HS-5 (cell line): ENCODE results near the gene VARS1.
A peak's percentile ranks its signal among the peaks of the same experiment; 100 is the strongest.

Experiments
- DNase-seq: peaks from one replicate; pipeline ENCODE4 v3.0.0-alpha.2; 2012; ENCODE audit warnings: low read depth

Gene VARS1

DNA sequence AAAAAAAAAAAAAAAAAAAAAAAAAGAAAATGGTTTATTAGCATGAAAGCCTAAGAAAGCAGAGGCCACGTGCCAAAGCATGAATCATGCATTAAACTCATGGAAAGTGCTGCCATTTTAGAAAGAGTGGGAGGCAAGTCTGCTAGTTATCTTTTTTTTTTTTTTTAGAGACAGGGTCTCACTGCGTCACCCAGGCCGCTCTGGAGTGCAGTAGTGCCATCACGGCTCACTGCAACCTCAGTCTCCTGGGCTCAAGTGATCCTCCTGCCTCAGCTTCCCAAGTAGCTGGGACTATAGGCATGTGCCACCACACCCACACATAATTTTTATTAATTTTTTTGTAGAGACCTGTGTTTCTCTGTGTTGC is 23.6 kb downstream of the VARS1 start:
- no peak for DNase-seq

DNA sequence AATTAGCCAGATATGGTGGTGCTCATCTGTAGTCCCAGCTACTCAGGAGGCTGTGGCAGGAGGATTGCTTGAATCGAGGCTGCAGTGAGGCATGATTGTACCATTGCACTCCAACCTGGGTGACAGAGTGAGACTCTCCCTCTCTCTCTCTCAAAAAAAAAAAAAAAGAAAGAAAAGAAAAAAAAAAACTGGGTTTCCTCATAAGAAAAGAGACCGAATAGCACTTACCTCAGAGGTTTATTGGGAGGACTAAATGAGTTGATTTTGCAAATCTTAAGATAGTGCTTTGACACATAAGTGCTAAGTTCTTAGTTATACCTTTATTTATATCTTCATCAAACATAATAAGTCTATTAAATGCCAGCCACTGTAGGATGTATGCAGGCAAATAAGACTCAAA is 24.7 kb downstream of the VARS1 start:
- DNase-seq = no peak

DNA sequence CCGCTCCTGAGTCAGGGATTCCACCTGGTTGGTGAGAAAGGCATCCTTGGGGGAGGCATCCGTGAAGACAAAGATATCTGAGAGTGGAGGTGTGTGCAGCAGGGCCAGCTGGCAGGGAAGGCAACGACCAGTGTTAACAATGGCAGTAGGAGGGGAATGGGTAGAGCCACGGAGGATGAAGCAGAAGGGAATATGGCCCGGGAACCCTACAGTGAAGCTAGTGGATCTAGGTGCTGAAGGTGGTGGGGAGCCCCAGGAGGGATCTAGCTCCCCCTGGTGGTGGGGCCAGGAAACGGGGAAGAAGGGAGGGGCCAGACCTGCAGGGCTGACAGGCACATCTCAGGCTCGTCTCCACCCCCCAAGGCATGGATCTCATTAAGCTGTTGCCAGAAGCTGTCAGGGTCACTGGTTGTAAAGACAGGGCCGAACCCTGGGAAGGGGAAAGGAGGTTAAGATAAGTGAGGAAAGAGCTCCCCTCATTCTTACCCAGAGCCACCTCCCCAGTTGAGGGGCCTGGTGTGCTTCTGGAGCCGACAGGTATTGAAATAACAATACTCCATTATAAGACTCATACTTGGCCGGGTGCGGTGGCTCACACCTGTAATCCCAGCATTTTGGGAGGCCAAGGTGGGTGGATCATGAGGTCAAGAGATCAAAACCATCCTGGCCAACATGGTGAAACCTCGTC is 25.7 kb downstream of the VARS1 start:
- DNase-seq = no peak

DNA sequence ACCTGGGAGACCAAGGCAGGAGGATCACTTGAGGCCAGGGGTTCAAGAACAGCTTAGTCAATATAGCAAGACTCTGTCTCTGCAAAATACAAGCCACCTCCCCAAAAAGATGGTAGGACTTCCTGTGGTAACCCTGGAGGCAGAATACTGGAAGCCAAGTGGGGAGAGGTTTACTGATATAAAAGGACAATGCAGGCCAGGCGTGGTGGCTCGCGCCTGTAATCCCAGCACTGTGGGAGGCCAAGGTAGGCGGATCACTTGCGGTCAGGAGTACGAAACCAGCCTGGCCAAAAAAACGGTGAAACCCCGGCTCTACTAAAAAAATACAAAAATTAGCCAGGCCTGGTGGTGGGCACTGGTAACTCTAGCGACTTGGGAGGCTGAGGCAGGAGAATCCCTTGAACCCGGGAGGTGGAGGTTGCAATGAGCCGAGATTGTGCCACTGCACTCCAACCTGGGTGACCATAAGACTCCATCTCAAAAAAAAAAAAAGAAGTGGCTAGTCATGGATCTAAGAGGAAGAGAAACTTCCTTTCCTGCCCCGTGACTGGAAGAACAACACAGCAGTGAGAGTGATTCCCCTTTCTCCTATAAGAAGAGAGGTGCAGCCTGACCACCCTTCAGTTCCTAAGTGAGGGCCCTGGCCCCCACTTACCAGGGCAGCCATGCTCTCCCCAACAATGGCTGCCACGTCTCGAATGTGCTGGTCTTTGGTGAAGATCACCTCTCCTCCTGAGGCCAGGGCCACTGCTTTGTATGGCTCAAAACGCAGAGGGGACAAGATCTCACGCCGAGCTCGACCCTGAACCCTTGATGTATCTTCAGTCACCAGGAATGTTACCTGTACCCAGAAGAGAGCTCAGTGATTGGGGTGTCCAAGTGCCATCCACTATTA is 26.9 kb downstream of the VARS1 start:
- DNase-seq = no peak

DNA sequence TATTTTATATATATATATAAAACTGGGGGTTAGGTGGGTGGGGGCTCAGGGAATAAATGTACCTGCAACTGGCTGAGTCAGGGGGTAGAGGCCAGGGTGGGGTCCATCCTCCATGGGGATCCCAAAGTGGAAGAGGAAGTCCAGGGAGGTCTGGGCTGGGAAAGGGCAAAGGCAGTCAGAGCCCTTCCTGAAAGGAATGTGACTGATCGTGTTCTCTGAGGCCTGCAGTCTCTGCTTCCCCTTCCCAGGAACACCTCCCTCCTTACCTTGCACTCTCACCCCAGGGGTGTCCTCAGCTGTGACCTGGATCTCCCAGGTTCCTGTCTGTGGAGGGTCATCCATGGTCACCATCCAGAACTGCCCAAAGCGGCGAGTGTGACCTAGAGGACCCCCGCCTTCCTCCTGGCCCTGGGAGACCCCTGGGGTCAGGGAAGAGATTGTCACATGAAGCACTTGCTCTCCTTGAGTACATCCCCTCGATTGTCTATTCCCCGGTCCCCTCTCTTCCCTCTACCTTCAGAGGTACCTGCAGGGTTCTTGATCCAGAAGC is 28.4 kb downstream of the VARS1 start:
- DNase-seq = no peak

DNA sequence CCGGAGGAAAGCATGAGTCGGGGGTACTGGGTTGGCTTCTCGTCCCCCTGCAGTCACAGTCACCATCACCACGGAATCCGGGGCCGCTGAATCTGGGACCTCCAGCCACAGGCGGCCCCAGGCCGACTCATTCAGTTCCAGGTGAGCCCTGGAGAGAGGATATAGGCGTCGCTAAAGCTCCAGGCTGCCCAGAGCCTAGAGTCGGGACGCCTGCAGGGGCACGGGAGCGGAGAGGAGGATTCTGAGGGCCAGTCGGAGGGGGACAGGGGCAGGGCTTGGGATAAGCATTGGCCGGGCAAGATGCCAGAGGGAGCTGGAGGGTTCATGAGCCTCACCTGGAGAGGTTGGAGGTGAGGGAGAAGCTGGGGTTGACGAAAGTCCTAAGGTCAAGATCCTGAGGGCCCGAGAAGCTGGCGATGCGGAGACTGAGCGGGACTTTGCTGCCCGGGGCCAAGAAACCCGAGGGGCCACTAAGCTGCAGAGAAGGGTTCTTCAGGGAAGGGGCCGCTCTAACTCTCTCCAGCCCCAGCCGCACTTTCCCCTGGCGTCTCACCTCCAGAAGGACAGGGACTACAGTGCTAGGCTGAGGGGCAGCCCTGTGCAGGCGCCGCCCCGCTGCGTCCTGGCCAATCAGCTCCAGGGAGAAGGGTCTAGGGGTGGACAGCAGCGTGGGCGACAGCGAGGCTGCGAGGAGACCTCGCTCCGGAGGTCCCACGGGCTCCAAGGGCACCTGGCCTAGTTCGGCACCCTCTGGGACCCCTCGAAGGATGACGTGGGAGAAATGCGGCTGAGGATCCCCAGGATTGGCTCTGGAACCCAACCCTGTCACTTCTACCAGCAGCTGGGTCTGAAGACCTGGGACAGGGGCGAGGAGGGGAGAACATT is 29.4 kb downstream of the VARS1 start:
- DNase-seq = no peak

DNA sequence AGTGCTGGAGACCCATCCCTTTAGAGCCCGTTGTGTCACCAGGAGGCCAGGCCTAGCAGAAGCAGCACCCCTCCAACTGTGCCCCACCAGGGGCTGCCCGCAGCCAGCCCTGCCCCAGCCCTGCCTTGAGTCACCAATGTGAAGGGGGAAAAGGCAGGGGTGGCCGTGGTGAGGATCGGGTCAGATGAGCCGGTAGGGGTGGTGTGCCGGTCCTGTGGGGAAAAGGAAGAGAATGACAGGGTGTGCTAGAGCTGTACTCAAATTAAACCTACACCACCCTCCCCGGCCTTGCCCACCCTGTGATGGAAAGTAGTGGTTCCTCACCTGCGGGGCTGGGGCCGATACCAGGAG is 30.0 kb downstream of the VARS1 start:
- no peak for DNase-seq

DNA sequence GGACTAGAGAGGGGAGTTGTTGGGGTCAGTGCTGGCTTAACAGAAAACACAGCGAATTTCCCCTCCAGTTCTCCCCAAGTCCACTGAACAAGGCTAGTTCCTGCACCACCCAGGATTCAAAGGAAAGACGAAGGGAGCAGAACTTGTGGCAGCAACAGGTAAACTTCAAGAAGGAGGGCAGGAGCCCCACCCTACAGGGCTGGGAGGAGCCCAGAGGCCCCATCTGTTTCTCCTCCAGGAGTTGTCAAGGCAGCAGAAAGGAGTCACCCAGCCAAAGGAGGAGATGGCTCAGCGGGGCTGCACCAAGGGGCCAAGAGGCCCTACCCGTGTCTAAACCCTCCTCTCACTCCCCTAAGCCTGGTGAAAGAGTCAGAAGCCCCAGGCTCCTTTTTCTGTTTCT is 31.4 kb downstream of the VARS1 start:
- no peak for DNase-seq

DNA sequence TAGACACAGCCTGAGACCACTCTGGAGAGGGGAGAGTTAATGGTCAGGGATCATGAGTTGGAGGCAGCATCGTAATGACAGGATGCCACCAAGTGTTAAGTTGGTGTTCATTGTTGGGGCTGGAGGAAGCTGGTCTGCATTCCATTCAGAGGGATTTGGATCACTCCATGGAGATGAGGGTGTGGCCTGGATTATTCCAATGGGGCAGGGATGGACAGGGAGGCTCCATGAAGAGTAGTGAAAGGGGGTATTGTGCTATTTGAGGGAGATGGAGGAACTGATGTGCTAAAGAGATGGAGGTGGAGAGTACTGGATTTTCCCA is 32.0 kb downstream of the VARS1 start:
- peak; percentile 32 for DNase-seq

DNA sequence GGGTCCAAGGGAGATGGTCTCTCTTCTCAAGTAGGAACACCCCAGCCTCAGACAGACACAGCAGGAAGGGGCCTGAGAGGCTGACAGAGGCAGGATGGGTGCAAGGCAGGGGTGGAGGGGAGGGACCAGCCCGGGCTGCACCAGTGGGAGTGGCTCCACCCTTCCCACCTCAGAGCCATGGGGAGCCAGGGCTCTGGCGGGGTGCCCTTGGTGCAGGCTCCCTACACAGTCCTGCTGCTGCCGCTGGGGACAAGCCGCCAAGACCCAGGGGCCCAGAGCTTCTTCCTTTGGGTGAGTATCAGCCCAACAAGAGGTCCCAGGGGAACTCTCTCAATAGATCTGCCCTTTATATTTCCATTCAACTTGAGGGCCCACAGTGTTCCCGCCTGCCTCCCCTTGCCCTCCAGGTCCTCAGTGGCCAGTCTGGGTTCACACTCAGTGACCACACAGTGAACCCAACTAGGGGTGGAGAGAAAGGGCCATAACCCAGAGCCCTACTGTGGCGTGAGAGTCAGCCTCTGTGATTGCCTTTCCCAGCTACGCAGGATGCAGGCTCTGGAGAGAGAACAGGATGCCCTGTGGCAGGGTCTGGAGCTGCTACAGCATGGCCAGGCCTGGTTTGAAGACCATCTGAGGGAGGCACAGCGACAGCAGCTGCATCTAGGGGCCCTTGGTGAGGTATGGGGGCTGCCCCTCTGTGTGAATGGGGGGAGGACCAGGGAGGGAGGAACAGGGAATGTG is 32.5 kb downstream of the VARS1 start:
- no peak for DNase-seq

DNA sequence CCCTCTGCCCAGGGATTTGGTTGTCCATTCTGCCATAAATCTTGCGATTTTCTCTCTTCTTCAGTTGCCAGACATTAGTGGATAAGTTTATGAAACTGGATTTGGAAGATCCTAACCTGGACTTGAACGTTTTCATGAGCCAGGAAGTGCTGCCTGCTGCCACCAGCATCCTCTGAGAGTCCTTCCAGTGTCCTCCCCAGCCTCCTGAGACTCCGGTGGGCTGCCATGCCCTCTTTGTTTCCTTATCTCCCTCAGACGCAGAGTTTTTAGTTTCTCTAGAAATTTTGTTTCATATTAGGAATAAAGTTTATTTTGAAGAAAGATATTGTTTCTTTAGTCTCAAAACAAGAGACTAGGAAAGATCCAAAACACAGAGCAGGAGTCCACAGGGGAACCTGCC is 33.2 kb downstream of the VARS1 start, which contains the start of gene SAPCD1:
SAPCD1 (plus strand) TSS at position 301 of the 400 bp plus-strand sequence. CDS start 399 bp downstream, outside the sequence.
- no peak for DNase-seq

DNA sequence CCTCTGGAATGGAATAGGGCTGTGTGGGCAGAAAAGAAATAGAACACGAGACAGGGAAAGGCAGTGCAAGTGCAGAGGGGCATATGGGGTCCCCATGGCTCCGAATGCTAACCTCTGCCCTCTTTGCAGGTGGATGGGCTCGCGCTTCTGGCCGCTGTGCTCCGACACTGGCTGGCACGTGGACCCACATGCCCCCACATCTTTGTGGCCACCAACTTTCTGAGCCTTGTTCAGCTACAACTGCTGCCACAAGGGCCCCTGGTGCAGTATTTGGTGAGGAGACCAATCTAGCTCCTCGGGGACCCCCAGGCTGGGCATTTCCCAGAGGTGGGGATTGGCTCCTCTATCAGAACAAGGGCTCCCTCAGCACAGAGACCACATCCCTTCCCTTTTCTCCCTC is 34.2 kb downstream of the VARS1 start:
- no peak for DNase-seq

DNA sequence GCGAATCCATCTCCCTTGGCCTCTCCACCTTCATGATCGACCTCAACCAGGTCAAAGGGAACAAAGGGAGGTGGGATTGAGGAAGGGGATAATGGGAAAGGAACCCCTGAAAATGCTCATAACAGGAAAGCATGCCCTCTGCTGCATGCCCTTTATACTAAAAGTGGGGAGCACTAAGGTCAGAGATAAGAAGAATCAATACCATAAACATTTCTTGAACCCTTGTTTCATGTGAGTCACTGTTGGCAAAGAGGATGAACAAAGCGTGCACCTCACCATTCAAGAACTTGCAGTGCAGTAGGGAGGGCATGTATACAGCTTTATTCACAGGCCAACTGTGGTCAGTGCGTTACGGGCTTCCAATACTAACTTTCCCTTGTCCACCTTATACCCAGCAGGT is 34.8 kb downstream of the VARS1 start:
- no peak for DNase-seq

DNA sequence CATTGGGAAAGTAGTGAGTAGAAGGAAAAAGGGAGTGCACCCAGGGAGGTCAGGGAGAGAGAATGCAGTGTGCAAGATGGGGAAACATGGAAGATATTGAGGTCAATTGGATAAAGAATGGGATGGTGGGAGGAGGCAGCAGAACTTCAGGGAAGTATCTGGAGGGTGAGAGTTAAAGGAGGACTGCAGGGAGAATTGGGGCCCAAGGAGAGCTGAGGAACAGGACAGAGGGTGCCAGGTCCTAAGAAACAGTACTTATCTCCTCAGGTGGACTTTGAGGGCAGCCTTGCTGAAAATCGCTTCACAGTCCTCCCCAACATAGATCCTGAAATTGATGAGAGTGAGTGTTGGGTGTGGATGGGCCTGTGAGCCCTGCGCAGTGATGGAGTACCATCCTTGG is 37.3 kb downstream of the VARS1 start:
- no peak for DNase-seq

DNA sequence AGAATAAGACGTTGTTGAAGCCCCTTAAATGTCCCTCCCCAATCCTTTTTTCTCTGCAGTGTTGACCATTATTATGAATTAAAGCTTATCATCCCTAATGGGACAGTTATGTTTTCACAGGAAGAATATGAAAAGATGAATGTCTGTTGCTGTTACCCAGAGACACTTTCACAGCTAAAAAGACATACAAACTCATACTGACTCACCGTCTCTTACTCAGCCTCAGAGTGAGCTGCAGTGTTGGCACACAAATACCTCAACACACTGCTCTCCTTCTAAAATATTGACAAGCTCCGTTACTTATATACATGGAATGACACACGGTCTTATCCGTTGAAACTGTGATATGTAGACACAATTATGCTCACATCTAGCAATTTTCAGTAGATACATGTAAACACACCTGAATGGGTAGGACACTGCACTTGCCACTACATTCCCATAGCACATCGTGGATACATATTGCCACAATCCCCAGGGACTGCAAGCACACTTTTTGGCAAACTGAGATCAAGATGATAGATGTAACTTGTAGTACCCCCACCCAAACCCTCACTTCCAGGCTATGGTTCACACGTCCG is 42.7 kb downstream of the VARS1 start:
- no peak for DNase-seq

DNA sequence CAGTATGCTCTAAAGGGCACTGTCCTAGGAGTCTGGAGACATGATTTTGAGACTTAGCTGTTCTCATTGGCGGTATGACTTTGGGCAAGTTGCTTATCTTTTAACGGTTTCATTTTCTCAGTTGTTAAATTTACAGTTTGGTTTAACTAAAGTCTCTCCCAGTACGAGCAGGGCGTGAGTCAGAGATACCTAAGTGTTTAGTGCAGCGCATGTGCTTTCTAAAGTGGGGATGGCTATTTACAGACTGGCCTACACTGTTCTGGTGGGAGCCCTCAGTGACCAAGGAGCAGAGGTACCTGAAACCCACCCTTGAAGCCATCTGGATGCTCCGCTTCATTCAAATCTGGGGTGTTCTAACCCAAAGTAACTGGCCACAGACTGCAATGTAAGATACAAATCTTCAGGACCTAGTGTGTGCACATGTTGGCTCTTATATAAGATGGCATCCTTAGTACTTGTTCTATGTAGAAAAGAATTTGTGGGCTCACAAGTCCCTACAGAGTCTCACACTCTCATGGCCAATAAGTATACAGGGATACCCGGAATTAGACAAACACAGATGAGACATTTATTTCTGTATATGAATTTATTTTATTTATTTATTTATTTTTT is 45.0 kb downstream of the VARS1 start:
- no peak for DNase-seq

DNA sequence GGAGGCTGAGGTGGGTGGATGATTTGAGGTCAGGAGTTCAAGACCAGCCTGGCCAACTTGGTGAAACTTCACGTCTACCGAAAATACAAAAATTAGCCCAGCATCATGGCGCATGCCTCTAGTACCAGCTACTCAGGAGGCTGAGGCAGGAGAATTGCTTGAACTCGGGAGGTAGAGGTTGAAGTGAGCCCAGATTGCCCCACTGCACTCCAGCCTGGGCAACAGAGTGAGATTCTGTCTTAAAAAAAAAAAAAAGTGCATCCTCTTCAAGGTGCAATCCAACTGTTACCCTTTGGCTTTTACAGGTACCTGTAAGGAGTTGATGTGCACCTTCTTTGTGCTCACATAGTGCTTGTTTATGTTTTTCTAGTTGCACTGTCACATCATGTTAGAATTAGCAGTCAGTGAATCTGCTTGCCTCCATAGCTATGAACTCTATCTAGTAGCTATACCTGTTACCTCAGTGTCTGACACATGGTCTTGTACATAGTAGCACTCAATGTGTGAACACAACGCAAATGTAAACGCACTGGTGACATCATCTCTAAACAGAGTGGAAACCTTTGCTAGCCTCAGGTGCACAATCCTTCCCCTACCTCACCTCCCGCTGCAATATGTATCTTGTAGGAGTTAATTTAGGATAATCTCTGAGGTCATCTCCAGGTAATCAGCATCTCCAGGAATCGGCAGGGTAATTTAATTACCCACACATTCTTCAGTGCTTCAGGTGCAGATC is 46.1 kb downstream of the VARS1 start:
- DNase-seq = no peak
